ENCODE results near the gene PTPRM.

DNA sequence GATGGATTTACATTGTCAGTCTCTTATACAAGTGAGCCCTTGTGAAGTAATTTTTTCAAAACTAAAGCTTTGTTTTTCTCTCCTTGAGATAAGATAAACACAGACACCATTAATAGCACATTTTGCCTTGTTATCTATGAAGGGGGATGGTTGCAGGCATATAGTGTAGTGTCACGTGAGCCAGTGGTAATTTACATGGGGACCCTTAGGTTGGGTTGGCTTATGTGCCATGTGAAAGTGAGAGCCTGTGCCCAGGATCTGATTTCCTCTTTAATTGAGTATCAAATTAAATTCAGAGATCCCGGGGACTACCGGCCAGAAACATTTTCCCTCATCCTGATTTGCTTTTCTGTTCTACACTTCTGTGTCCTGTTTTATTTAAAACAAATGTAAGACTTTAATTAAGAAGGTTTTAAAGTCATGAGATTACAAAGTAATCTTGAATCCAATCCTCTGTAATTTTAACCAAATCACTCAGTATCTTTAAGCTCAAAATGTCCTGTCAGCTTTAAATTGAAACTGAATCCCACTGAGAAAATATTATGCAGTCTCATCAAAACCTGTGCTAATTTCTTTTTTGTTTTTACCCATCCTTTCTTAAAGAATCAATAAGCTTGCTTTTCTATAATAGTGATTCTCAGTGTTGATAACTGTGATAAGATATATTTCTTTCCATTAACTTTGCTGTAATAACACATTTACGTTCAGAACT, 63.8 kb downstream of the PTPRM start:
- TF ChIP-seq, protein P1, sequence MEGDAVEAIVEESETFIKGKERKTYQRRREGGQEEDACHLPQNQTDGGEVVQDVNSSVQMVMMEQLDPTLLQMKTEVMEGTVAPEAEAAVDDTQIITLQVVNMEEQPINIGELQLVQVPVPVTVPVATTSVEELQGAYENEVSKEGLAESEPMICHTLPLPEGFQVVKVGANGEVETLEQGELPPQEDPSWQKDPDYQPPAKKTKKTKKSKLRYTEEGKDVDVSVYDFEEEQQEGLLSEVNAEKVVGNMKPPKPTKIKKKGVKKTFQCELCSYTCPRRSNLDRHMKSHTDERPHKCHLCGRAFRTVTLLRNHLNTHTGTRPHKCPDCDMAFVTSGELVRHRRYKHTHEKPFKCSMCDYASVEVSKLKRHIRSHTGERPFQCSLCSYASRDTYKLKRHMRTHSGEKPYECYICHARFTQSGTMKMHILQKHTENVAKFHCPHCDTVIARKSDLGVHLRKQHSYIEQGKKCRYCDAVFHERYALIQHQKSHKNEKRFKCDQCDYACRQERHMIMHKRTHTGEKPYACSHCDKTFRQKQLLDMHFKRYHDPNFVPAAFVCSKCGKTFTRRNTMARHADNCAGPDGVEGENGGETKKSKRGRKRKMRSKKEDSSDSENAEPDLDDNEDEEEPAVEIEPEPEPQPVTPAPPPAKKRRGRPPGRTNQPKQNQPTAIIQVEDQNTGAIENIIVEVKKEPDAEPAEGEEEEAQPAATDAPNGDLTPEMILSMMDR (conservative IDR thresholded peaks at IDR 0.05; ENCODE audit: low read depth, low read length), result no peak
- no peak for TF ChIP-seq EZH2 (IDR thresholded peaks at IDR 0.05; ENCODE audit: borderline replicate concordance, low read depth, low read length, poor library complexity, severe bottlenecking)
